CD4-positive, alpha-beta T cell treated with Interferon alpha-2 for 1 hour (primary cell): ENCODE measurements around the gene ELANE.
"Not testable (repeated sequence)": the region's sequence is repeated elsewhere in the genome, so short reads cannot be mapped to it uniquely, and the experiment has no call there.

ENCODE experiments used
- DNase-seq, 2 donors: peaks; one replicate each; pipeline ENCODE4 v3.0.0-alpha.2; 2020 to 2022

ELANE gene

DNA sequence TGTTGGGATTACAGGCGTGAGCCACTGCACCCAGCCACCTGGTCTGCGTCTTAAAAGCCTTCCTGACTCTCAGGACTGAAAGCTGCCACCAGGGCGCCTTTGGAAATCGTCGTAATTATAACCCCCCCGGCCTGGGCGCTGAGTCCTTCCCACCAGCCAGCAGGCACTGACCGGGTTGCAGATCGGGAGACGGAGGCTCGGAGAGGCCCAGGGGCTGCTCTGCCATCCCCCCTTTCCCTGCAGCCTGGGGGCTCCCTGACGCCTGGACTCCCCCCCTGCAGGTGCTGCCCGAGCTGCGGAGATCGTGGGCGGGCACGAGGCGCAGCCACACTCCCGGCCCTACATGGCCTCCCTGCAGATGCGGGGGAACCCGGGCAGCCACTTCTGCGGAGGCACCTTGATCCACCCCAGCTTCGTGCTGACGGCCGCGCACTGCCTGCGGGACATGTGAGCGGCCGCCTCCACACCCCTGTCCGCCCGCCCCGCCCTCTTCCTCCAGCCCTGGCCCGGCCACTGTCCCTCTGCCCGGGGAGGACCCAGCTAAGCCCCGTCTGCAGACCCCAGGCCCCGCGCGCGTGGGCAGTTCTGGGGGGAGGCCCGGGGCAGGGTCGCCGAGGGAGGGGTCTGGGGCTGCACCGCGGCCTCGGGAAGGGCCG is 8.8 kb upstream of the ELANE start:
- no peak for DNase-seq

DNA sequence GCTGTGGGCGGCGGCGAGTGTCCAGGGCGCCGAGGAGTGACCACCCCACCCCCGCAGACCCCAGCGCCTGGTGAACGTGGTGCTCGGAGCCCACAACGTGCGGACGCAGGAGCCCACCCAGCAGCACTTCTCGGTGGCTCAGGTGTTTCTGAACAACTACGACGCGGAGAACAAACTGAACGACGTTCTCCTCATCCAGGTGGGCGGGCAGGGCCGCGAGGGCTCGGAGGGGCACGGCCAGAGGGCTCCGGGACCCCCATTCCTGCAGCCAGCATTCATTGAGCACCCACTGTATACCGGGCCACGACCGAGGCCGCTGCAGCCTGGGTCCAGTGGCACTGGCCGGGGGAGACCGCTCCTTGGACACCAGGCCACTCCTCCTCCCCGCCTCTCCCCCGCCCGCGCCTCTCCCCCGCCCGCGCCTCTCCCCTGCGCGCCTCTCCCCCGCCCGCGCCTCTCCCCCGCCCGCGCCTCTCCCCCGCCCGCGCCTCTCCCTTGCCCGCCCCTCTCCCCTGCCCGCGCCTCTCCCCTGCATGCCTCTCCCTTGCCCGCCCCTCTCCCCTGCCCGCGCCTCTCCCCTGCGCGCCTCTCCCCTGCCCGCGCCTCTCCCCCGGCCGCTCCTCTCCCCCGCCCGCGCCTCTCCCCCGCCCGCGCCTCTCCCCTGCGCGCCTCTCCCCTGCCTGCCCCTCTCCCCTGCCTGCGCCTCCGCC is 8.1 kb upstream of the ELANE start:
- DNase-seq, result no peak

DNA sequence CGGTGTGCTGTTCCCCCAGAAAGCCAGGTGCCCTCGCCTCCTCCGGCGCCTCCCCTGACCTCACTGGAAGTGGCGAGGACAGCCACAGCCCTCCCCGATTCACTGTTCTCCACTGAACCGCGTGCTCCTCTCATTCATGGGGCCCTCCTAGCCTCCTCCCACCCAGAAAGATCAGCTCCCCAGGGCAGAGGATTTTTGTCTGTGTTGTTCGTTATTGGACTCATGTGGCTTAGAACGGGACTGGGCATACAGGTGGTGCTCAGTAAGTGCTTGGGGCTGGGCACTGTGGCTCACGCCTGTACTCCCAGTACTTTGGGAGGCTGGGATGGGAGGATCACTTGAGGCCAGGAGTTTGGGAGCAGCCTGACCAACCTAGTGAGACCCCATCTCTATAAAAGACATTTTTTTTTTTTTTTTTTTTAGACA is 7.5 kb upstream of the ELANE start:
- DNase-seq, result no peak

DNA sequence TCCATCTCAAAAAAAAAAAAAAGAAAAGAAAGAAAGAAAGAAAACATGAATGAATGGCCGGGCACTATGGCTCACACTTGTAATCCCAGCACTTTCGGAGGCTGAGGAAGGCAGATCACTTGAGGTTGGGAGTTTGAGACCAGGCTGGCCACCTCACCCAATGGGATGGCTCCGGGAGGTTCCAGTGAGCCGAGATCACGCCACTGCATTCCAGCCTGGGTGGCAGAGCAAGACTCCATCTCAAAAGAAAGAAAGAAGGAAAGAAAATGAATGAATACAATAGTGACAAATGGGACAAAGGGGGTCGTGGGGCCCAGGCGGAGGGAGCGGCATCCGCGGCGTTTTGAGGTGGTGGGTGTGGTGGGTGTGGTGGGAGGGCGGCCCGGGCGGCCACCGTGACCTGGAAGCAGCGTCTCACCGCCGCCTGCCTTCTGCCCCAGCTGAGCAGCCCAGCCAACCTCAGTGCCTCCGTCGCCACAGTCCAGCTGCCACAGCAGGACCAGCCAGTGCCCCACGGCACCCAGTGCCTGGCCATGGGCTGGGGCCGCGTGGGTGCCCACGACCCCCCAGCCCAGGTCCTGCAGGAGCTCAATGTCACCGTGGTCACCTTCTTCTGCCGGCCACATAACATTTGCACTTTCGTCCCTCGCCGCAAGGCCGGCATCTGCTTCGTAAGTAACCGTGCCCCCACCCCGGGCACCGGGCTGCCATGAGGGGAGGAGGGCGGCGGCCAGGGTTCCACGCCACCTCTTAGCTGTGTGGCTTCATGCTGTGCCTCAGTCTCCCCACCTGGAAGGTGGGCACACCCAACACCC is 6.2 kb upstream of the ELANE start:
- DNase-seq, result no peak

DNA sequence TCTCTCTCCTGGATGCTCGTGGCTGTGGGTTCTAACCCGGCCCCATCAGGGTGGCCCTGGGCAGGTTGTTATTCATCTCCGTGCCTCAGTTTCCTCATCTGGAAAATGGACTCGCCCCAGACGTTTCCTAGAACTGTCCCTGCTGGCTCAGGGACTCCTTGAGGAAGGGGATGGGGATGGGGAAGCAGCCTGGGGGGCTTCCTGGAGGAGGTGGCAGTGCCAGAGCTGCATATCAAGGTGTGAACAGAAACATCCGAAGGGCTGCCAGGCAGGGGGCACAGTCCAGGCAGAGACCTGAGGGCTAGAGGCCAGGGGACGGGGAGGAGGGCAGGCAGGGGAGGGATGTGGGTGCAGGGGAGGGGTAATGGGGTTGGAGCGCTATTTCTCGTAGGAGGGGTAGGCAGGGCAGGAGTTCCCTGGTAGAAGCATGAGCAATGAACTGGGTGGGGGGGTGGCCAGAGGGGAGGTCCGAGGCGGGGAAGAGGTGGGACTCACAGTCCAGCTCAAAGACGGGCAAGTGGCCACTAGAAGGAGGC is 3.6 kb upstream of the ELANE start:
- no peak for DNase-seq

- DNase-seq, result not testable (repeated sequence)
Measured at GRCh38 chr19:849195-849594, 2.9 kb upstream of the ELANE start.

DNA sequence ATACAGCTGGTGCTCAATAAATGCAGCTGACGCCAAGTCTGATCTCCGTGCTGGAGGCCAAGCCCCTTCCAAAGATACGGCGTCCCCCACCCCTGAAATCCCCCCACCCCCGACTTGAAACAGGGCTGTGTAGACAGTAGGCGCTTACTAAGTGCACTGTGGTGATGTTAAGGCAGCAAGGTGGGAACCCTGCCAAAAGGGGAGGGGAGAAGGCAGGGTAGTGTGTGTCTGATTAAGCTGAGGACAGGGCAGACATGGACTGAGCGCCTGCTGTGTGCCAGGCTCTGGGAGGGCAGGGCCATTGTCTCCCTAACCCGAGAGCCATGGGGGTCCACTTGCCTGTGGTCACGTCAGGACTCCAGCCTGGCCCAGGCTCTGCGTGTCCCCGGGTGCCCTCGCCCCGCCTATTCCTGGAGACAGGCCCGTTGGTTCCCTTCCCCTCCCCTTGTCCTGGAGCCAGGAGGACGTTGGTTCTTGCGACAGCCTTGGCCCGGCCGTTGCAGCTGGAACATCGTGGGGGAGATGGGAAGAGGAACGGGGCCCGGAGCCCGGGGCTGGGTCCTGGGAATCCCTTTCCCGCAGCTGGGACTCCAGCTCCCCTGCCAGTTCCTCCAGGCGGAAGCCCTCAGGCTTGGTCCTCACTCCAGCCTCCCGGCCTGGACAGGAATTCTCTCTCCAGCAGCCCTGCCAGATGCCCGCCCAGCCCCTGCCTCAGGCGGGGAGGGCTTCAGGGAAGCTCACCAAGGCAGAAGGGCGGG is 1.7 kb upstream of the ELANE start:
- no peak for DNase-seq

GRCh38 chr19:850979-851335 is 1.1 kb upstream of the ELANE start:
- no peak for DNase-seq

DNA sequence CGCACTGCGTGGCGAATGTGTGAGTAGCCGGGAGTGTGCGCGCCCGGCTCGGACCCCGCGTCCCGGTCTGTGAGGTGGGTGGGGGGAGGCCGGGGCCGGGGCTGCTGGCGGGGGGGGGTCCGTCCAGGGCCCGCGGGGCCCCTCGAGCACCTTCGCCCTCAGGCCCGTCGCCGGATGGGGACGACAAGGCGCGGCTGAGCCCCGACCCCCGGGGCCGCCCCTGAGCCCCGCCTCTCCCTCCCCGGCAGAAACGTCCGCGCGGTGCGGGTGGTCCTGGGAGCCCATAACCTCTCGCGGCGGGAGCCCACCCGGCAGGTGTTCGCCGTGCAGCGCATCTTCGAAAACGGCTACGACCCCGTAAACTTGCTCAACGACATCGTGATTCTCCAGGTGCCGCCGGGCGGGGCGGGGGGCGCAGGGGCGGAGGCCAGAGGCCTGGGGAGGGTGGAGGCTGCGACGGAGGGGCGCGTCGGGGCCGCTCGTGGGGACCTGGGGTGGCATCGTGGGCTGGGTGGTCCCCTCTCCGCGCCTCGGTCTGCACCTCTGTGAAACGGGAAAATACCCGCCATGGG is 997 bp downstream of the ELANE start:
- no peak for DNase-seq

- not testable (repeated sequence) for DNase-seq
Measured at GRCh38 chr19:853614-854220, 1.6 kb downstream of the ELANE start.

GRCh38 chr19:854549-854948 is 2.4 kb downstream of the ELANE start:
- DNase-seq, result no peak

GRCh38 chr19:855142-855541 is 3.0 kb downstream of the ELANE start:
- no peak for DNase-seq

DNA sequence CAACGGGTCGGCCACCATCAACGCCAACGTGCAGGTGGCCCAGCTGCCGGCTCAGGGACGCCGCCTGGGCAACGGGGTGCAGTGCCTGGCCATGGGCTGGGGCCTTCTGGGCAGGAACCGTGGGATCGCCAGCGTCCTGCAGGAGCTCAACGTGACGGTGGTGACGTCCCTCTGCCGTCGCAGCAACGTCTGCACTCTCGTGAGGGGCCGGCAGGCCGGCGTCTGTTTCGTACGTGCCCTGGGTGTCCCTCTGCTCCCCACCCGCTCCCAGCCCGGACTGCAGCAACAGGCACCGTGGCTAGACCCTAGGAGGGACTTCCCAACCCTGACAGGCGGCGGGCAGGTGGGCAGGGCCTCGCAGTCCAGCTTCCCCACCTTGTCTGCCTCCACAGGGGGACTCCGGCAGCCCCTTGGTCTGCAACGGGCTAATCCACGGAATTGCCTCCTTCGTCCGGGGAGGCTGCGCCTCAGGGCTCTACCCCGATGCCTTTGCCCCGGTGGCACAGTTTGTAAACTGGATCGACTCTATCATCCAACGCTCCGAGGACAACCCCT is 3.5 kb downstream of the ELANE start:
- DNase-seq, result no peak

- DNase-seq, result no peak
Measured at GRCh38 chr19:858284-858683, 6.2 kb downstream of the ELANE start.

DNA sequence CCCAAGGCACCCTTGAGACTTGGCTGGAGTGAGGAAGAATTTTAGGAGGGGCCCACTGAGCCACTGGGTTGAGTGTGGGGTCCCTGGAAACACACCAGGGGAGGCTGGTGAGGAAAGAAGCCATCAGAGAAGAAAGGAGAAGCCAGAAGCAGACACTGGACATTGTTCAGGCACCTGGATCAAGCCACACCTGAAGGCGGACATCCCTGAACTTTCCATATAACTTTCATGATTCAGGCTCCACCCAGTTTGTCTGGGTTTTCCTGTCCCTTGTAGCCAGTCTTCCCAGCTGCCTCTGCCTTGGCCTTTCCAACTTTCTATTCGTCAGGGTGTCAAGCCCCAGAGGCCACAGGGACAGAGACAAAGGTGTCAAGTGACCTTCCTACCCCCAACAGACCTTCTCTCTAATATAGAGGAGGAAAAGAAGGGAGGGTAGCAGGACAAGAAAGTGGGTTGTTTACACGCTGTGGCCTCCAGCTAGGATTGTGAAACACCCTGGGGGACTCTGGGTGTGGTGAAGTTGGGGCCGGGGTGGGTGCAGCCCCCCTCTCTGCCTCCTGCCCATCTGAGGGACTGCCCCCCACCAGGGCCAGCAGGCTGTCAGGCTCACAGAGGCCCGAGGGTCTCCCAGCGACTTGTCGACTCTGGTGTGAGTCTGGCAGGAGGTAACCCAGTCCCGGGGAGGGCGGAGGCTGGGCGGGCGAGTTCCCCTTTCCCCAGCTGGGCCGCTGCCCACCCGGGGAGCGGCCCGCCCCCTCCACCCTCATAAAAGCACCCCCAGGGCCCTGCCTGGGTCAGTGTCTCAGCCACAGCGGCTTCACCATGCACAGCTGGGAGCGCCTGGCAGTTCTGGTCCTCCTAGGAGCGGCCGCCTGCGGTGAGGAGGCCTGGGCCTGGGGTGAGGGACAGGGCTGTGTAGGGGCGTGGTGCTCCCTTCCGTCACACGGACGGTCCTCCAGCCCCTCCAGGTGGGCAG is 7.1 kb downstream of the ELANE start, which contains the start of gene CFD:
Gene CFD (plus strand): TSS at position 797 of the 976 bp plus-strand sequence. CDS start 26 bp downstream, at position 823.
- DNase-seq, result peak in 1 of 2 donors; percentile 56

GRCh38 chr19:861141-861755 is 9.1 kb downstream of the ELANE start:
- no peak for DNase-seq

DNA sequence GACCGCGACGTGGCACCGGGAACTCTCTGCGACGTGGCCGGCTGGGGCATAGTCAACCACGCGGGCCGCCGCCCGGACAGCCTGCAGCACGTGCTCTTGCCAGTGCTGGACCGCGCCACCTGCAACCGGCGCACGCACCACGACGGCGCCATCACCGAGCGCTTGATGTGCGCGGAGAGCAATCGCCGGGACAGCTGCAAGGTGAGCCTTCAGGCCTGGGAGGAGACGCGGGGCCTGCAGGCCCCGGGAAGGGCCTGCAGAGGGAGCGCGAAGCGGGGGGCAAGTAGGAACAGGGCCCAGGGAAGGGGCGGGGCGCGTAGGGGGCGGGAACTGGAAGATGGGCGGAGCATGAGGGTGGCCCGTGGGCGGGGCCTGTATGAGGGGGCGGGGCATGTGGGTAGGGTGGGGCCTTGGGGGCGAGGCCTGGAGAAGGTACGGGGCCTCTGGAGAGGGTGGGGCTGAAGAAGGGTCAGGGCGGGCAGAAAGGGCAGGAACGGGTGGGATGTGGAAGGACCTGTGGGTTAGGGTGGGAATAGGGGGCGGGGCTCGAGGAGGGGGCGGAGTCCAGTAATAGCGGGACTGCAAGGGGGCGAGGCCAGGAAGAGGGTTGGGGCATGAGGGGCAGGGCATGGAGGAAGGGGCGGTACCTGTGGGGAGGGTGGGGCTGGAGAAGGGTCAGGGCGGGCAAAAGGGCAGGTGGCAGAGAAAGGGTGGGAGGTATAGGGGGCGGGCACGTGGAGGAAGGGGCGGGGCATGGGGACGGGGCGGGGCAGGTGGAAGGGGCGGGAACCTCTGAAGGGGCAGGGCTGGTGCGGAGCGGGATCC is 9.9 kb downstream of the ELANE start:
- DNase-seq, result peak; percentile 73 to 74

DNA sequence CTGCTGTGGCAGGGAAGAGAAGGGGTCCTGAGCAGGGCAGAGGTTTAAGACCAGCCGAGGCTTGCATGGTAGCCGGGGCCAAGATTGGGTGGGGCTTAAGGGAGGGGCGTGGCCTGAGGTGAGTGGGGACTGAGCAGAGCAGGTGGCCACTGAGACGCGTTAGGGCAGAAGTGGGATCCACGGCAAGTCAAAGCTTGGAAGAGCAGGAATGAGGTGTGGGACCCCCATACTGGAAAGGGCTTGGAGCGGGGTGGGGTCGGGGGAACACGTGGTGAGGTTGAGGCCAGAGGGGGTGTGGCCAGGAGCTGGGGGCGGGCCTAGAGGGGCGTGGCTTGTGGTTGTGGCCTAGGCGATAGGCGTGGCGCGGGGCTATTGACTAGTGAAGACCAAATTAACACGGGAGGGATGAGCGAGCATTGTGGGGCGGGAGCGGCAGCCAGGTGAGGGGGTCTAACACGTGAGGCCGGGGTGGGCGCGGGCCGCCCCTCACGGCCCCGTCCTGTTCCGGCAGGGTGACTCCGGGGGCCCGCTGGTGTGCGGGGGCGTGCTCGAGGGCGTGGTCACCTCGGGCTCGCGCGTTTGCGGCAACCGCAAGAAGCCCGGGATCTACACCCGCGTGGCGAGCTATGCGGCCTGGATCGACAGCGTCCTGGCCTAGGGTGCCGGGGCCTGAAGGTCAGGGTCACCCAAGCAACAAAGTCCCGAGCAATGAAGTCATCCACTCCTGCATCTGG is 10.6 kb downstream of the ELANE start:
- peak; percentile 82 to 85 for DNase-seq
